ES-I3 (cell line): Measurements from ENCODE around the gene DENND4B.
"Not testable (repeated sequence)": the region's sequence is repeated elsewhere in the genome, so short reads cannot be mapped to it uniquely, and the experiment has no call there.

Experiments
- H3K36me3 ChIP-seq: 2 replicates; pipeline ENCODE4 v1.6.1; 2013; ENCODE audit warnings: mild to moderate bottlenecking, low read length, control low read depth, moderate library complexity; ENCODE audit not compliant: insufficient read depth
- H3K4me1 ChIP-seq: 2 replicates; pipeline ENCODE4 v1.6.1; 2013; ENCODE audit warnings: mild to moderate bottlenecking, control low read depth, low read length; ENCODE audit not compliant: insufficient read depth
- H3K9ac ChIP-seq: 2 replicates; pipeline ENCODE4 v1.6.1; 2013; ENCODE audit warnings: low read depth, mild to moderate bottlenecking, low read length, moderate library complexity
- H3K9me3 ChIP-seq: 2 replicates; pipeline ENCODE4 v1.6.1; 2013; ENCODE audit warnings: mild to moderate bottlenecking, low read length, moderate library complexity; ENCODE audit not compliant: control insufficient read depth, insufficient read depth

DENND4B gene

GRCh38 chr1:153919876-153920852 is 26.4 kb downstream of the DENND4B start:
- Histone ChIP-seq H3K36me3 (no peaks in the 10 kb centered on the region), H3K9me3 (no peaks in the 10 kb centered on the region), H3K9ac (0 out of 2 replicates have a peak overlapping the region, but pooled peaks have one; percentile 3), H3K4me1 (peaks cover 13% of the 10 kb centered on the region)

DNA sequence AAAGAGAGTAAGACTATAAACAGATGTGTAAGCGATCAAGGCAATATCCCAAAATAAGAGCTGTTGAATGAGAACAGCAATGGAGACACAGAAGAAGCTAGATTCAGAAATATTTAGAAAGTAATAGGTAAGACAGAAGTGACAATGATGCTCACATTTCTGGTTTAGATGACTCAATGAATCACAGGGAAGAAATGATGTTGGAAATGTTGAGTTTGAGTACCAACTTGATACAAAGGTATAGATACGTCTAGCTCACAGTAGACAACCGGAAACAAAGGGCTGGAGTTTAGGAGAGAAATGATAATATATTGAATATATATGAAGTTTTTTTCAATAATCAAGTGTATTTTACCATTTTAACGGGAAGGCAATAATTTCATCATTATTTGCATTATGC is 30.2 kb downstream of the DENND4B start:
- Histone ChIP-seq H3K9ac (no peak overlapping the region), H3K9me3 (no peaks in the 10 kb centered on the region), H3K36me3 (no peaks in the 10 kb centered on the region), H3K4me1 (peaks cover 13% of the 10 kb centered on the region)

GRCh38 chr1:153912349-153912748 is 34.2 kb downstream of the DENND4B start:
- H3K4me1 ChIP-seq = no peaks in the 10 kb centered on the region
- H3K9me3 ChIP-seq = no peaks in the 10 kb centered on the region
- H3K36me3 ChIP-seq = no peaks in the 10 kb centered on the region
- H3K9ac ChIP-seq = no peak overlapping the region

DNA sequence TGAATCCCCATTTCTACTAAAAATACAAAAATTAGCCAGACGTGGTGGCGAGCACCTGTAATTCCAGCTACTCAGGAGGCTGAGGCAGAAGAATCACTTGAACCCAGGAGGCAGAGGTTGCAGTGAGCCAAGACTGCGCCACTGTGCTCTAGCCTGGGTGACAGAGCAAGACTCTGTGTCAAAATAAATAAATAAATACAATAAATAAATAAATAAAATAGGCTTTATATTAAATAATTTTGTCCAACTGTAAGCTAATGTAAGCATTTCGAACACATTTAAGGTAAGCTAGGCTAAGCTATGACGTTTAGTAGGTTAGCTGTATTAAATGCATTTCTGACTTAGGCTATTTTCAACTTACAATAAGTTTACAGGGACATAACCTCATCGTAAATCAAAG is 36.0 kb downstream of the DENND4B start:
- not testable (repeated sequence) for H3K36me3 ChIP-seq, H3K4me1 ChIP-seq, H3K9me3 ChIP-seq, H3K9ac ChIP-seq

GRCh38 chr1:153908071-153908470 is 38.4 kb downstream of the DENND4B start:
- Histone ChIP-seq H3K9ac (no peak overlapping the region), H3K9me3 (no peaks in the 10 kb centered on the region), H3K36me3 (no peaks in the 10 kb centered on the region), H3K4me1 (no peaks in the 10 kb centered on the region)

- Histone ChIP-seq H3K4me1 (no peaks in the 10 kb centered on the region), H3K9me3 (no peaks in the 10 kb centered on the region), H3K9ac (no peak overlapping the region), H3K36me3 (no peaks in the 10 kb centered on the region)
These were observed 39.4 kb downstream of the DENND4B start for GRCh38 chr1:153907134-153907533.

GRCh38 chr1:153906396-153906795 is 40.1 kb downstream of the DENND4B start:
- Histone ChIP-seq H3K4me1 (no peaks in the 10 kb centered on the region), H3K36me3 (no peaks in the 10 kb centered on the region), H3K9ac (no peak overlapping the region), H3K9me3 (no peaks in the 10 kb centered on the region)

DNA sequence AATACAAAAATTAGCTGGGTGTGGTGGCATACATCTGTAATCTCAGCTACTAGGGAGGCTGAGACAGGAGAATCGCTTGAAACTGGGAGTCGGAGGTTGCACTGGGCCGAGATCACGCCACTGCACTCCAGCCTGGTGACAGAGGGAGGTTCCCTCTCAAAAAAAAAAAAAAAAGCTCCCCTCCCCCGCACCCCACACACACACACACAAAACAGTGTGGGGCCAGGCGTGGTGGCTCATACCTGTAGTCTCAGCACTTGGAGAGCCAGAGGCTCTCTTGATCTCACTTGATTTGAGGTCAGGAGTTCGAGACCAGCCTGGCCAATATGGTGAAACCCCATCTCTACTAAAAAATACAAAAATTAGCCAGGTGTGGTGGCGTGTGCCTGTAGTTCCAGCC is 40.6 kb downstream of the DENND4B start:
- H3K36me3 ChIP-seq, H3K9ac ChIP-seq, H3K9me3 ChIP-seq, H3K4me1 ChIP-seq: not testable (repeated sequence)

GRCh38 chr1:153903841-153904455 is 42.6 kb downstream of the DENND4B start:
- H3K9ac ChIP-seq = no peak overlapping the region
- no peaks in the 10 kb centered on the region for H3K4me1 ChIP-seq
- no peaks in the 10 kb centered on the region for H3K9me3 ChIP-seq
- H3K36me3 ChIP-seq = no peaks in the 10 kb centered on the region; the same call in 1 of the 2 replicates

- Histone ChIP-seq H3K9ac (no peak overlapping the region), H3K36me3 (no peaks in the 10 kb centered on the region; the same call in 1 of the 2 replicates), H3K9me3 (no peaks in the 10 kb centered on the region), H3K4me1 (no peaks in the 10 kb centered on the region)
These were observed 47.0 kb downstream of the DENND4B start for GRCh38 chr1:153899509-153899908.

GRCh38 chr1:153895866-153896265 is 50.7 kb downstream of the DENND4B start:
- not testable (repeated sequence) for H3K4me1 ChIP-seq, H3K9me3 ChIP-seq, H3K36me3 ChIP-seq, H3K9ac ChIP-seq

GRCh38 chr1:153891042-153891441 is 55.5 kb downstream of the DENND4B start:
- not testable (repeated sequence) for H3K9ac ChIP-seq, H3K4me1 ChIP-seq, H3K9me3 ChIP-seq, H3K36me3 ChIP-seq

DNA sequence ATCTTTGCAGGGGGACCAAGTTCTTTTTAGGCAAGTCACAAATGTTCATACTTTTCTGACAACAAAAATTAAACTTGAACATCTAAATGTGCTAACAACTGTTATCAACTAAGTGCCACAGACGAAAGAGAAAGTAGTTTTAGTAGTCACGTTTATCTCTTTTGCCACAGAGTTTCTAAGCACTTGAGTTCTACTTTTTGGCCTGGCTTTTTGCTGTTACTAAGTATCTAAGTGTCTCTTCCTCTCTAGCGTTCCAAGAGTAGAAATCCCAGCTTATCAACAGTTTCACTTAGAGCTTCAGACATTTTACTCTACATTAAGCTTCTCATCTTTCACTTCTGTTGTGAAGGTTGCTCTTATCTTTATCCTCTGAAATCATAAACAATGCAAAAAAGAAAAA is 58.0 kb downstream of the DENND4B start:
- H3K36me3 ChIP-seq = no peaks in the 10 kb centered on the region; the same call in 1 of the 2 replicates
- no peak overlapping the region for H3K9ac ChIP-seq
- no peaks in the 10 kb centered on the region for H3K4me1 ChIP-seq
- no peaks in the 10 kb centered on the region for H3K9me3 ChIP-seq

DNA sequence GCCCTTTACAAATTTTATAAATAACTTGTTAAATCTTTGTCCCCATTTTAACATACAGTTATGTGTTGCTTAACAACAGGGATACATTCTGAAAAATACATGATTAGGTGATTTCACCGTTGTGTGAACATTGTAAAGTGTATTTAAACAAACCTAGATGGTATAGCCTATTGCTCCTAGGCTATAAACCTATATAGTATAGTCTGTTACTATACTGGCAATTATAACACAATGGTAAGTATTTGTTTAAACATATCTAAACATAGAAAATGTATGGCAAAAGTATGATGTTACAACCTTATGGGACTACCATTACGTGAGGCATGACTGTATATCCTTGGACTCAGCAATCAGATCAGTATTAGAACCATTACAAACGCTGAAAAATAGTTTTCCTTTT is 60.4 kb downstream of the DENND4B start:
- no peaks in the 10 kb centered on the region for H3K9me3 ChIP-seq
- H3K36me3 ChIP-seq = no peaks in the 10 kb centered on the region
- peaks cover 18% of the 10 kb centered on the region for H3K4me1 ChIP-seq
- no peak overlapping the region for H3K9ac ChIP-seq

- H3K36me3 ChIP-seq = no peaks in the 10 kb centered on the region
- no peaks in the 10 kb centered on the region for H3K9me3 ChIP-seq
- H3K4me1 ChIP-seq = peaks cover 24% of the 10 kb centered on the region
- no peak overlapping the region for H3K9ac ChIP-seq
These were observed 63.3 kb downstream of the DENND4B start for GRCh38 chr1:153883223-153883622.
